Nephron progenitor cell (in vitro differentiated cells): ENCODE data around the gene NLK.
"Not testable (repeated sequence)": the region's sequence is repeated elsewhere in the genome, so short reads cannot be mapped to it uniquely, and the experiment has no call there.

Experiments
- DNase-seq: peaks from one replicate; pipeline ENCODE4 v3.0.0; 2021
- H3K27ac Mint-ChIP-seq: 2 replicates; pipeline ENCODE4 v1.8.0; 2021; ENCODE audit warnings: mild to moderate bottlenecking, moderate library complexity, mixed read lengths
- H3K27me3 Mint-ChIP-seq: 2 replicates; pipeline ENCODE4 v1.8.0; 2021; ENCODE audit warnings: mild to moderate bottlenecking, low read depth, mixed read lengths; ENCODE audit not compliant: poor library complexity
- H3K36me3 Mint-ChIP-seq: 2 replicates; pipeline ENCODE4 v1.8.0; 2021; ENCODE audit warnings: low read depth, mixed read lengths
- H3K4me1 Mint-ChIP-seq: 2 replicates; pipeline ENCODE4 v1.8.0; 2021; ENCODE audit warnings: mixed read lengths
- H3K4me3 Mint-ChIP-seq: 2 replicates; pipeline ENCODE4 v1.8.0; 2021; ENCODE audit warnings: mild to moderate bottlenecking, moderate library complexity, mixed read lengths
- H3K9me3 Mint-ChIP-seq: 2 replicates; pipeline ENCODE4 v1.8.0; 2021; ENCODE audit warnings: mild to moderate bottlenecking, moderate library complexity, mixed read lengths
- TF ChIP-seq, protein P1 (sequence below): fragments of 200-600 bp; sonication (generic); IDR thresholded peaks from 2 replicates; pipeline ENCODE4 v1.5.0; 2021; ENCODE audit warnings: antibody characterized with exemption

The NLK gene

DNA sequence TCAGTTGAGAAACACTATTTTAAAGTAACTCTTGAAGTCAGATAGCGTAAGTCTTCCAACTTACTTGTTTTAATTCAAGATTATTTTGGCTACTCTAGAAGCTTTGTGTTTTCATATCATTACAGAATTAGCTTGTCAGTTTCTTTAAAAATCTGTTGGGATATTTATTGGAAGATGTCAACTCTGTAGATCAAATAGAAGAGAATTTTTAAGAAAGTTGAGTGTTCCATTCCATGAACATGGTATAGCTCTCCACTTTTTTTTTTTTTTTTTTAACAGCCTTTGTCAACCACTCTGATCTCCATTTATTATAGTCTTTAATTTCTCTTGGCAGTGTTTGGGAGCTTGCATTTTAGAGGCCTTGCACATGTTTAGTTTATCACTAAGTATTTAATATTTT is 28.7 kb downstream of the NLK start:
- Mint-ChIP-seq H3K27me3 (peaks cover 2% of the 10 kb centered on the region), H3K36me3 (peaks cover 42% of the 10 kb centered on the region), H3K9me3 (peaks cover 27% of the 10 kb centered on the region), H3K27ac (no peak overlapping the region), H3K4me1 (peaks cover 4% of the 10 kb centered on the region), H3K4me3 (no peak overlapping the region)
- no peak for DNase-seq
- TF ChIP-seq, protein P1, sequence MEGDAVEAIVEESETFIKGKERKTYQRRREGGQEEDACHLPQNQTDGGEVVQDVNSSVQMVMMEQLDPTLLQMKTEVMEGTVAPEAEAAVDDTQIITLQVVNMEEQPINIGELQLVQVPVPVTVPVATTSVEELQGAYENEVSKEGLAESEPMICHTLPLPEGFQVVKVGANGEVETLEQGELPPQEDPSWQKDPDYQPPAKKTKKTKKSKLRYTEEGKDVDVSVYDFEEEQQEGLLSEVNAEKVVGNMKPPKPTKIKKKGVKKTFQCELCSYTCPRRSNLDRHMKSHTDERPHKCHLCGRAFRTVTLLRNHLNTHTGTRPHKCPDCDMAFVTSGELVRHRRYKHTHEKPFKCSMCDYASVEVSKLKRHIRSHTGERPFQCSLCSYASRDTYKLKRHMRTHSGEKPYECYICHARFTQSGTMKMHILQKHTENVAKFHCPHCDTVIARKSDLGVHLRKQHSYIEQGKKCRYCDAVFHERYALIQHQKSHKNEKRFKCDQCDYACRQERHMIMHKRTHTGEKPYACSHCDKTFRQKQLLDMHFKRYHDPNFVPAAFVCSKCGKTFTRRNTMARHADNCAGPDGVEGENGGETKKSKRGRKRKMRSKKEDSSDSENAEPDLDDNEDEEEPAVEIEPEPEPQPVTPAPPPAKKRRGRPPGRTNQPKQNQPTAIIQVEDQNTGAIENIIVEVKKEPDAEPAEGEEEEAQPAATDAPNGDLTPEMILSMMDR, result no peak

- Mint-ChIP-seq H3K27ac (no peak overlapping the region), H3K9me3 (peaks cover 27% of the 10 kb centered on the region), H3K4me1 (peaks cover 4% of the 10 kb centered on the region), H3K27me3 (peaks cover 2% of the 10 kb centered on the region), H3K4me3 (no peak overlapping the region), H3K36me3 (peaks cover 44% of the 10 kb centered on the region)
- DNase-seq, result no peak
- TF ChIP-seq, protein P1, result no peak
These were observed 29.6 kb downstream of the NLK start for GRCh38 chr17:28071891-28072606.

DNA sequence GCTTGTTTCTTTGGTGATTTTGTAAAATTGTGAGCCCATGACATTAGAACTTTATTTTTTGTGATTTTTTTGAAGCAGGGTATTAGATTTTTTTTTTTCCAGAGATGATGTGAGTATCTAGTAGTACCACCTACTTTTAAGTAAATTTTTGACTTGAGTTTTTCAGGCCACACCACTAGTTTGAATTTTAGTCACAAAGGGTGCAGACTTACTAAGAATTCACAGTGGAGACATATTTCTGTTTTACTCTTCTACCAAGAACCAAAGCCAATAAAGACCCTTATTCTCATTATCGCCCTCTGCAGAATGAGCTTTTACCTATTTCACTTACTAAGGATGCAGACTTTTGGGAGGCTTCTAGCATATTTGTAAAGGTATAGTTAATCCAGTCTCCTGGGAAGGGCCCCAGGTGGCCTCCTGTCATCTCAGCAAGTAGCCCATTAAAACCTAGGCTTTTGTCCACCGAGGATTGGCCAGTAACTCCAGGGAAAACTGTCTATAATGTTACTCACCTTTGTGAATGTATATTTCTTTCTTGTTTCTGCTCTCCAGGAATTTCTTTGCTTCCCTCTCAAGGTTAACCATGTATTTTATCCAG is 30.6 kb downstream of the NLK start:
- peak overlapping the region; percentile 31 for H3K27ac Mint-ChIP-seq
- no peak for DNase-seq
- TF ChIP-seq, protein P1, result no peak
- H3K27me3 Mint-ChIP-seq, result peaks cover 2% of the 10 kb centered on the region
- peaks cover 27% of the 10 kb centered on the region for H3K9me3 Mint-ChIP-seq
- H3K36me3 Mint-ChIP-seq, result peaks cover 45% of the 10 kb centered on the region
- H3K4me1 Mint-ChIP-seq, result peaks cover 4% of the 10 kb centered on the region
- no peak overlapping the region for H3K4me3 Mint-ChIP-seq

DNA sequence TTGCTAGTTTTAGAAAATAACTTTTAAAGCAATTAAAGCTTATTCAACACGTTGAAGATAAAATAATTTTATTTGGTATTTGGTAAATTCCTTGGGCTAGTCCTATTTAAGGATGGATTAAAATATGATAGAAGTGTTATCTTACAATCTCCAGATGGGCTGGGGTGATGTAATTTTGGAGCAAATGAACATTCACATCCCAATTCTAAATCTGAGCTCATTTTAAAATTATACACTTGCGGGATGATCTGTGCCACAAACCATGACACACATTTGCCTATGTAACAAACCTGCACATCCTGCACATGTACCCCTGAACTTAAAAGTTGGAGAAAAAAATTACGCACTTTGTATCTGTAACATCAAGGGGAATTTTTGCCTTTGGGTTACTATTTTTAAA is 31.5 kb downstream of the NLK start:
- no peak for DNase-seq
- H3K4me1 Mint-ChIP-seq, result peaks cover 4% of the 10 kb centered on the region
- peaks cover 27% of the 10 kb centered on the region for H3K9me3 Mint-ChIP-seq
- H3K27me3 Mint-ChIP-seq, result peaks cover 2% of the 10 kb centered on the region
- TF ChIP-seq, protein P1, result no peak
- peaks cover 43% of the 10 kb centered on the region for H3K36me3 Mint-ChIP-seq
- H3K27ac Mint-ChIP-seq, result no peak overlapping the region
- H3K4me3 Mint-ChIP-seq, result no peak overlapping the region

- Mint-ChIP-seq H3K4me1 (peaks cover 19% of the 10 kb centered on the region), H3K9me3 (peaks cover 21% of the 10 kb centered on the region), H3K36me3 (peaks cover 37% of the 10 kb centered on the region), H3K27me3 (peaks cover 2% of the 10 kb centered on the region), H3K4me3 (no peak overlapping the region), H3K27ac (no peak overlapping the region)
- no peak for DNase-seq
- TF ChIP-seq, protein P1, result no peak
These were observed 33.7 kb downstream of the NLK start for GRCh38 chr17:28076144-28076543.

DNA sequence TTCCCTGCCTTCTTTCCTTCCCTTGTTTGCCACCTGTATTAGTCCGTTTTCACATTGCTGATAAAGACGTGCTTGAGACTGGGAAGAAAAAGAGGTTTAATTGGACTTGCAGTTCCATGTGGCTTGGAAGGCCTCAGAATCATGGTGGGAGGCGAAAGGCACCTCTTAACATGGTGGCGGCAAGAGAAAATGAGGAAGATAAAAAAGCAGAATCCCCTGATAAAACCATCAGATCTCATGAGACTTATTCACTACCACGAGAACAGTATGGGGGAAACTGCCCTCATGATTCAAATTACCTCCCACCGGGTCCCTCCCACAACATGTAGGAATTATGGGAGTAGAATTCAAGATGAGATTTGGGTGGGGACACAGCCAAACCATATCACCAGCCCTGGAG is 34.7 kb downstream of the NLK start:
- DNase-seq, H3K27me3 Mint-ChIP-seq, H3K4me3 Mint-ChIP-seq, H3K27ac Mint-ChIP-seq: not testable (repeated sequence)
- Mint-ChIP-seq H3K36me3 (peaks cover 27% of the 10 kb centered on the region), H3K9me3 (peaks cover 11% of the 10 kb centered on the region), H3K4me1 (peaks cover 29% of the 10 kb centered on the region)
